ENCODE data around the gene TBC1D22A.
"Not testable (repeated sequence)": the region's sequence is repeated elsewhere in the genome, so short reads cannot be mapped to it uniquely, and the experiment has no call there.

Gene TBC1D22A

DNA sequence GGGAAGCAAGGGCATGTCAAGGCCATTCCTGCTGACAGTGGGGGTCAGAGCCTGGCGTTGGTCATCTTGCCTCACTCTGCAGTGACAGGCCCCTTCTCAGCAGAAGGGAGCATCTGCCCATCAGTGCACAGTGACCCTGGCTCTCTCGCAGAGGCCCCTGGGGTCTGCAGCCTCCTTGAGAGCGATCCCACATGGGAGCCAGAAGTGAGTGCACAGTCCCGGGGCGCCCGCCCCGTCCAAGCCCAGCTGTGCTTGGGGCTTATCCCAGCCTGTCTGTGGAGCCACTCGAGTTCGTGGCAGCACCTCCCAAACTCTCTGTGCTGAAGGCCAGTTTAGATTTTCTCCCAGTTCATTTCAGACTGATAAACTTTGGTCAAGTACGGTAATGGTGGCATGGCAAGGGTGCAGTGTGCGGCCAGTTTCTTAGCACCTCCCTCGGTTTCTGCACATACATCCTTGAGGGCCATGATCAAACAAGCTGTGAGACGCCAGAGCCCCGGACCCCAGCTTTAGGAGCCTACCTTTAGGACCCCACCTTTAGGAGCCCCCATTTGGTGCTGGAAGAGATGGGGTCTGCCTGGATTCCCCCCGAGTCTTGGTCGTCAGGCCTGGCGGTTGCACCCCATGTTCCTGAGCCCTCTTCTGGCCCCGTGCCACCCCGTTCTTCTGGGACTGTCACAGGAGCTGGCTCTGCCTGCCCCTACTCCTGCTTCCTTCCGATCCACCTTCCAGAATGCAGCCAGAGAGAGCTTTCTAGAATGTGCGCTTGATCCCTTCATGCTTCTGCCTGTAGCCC is 369.4 kb downstream of the TBC1D22A start:
- DNase-seq, result no peak

- no peak for DNase-seq
Measured at GRCh38 chr22:47132428-47132825, 370.0 kb downstream of the TBC1D22A start.

GRCh38 chr22:47133061-47133969 is 370.9 kb downstream of the TBC1D22A start:
- no peak for DNase-seq

DNA sequence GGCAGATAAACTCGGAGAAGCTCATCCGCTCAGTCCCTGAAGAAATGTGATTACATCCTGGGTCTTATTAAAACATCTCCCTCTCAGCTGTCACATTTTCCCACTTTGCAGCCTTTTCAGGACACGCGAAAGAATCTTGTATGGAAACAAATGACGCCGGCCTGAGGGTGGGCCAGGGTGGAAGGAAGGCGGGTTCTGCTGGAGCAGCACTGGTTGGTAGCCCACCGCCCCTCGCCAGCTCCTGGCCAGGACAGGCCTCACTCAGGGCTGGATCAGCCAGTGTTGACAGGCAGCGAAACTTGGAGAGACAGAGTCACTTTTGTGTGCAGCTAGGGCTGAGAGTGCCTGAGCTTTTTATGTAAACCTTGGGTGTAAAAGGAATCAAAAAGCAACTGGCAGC is 371.8 kb downstream of the TBC1D22A start:
- DNase-seq, result no peak

GRCh38 chr22:47135338-47135737 is 372.9 kb downstream of the TBC1D22A start:
- DNase-seq, result no peak

DNA sequence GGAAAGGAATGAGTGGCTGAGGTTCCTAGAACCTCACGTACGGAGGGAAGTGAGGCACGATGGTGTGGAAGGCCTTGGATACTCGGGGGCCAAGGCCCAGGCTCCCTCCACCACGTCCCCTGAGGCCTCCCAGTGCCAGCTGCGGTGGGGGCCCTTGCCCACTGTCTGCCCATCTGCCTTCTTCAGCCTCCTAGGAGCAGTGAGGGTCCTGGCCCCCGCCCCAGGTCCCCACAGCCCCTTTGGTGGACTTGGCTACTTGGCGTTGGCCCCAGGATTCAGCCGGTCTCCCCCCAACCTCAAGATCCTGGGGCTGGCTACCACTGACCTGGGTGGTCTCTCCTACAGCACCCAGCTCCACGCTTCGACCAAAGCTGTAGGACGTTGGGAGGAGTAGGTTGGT is 373.6 kb downstream of the TBC1D22A start:
- no peak for DNase-seq

DNA sequence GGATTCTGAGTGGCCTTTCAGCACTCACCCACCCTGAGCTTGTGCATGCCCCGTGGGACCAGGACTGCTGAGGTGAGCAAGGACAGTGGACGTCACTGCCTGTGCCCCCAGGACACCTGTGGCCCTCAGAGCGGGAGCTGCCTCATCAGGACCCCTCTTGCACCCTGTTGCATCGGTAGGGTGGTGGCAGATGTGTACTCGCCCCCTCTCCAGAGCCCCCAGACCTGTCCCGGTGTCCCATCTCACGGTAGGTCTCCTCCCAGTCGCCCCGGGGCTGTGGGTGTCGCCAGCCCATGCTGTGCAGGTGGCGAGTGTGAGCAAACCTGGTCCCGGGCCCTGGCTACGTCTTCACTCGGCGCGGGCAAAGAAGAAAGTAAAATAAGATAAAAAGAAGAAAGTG is 374.2 kb downstream of the TBC1D22A start:
- no peak for DNase-seq

GRCh38 chr22:47139013-47139789 is 376.8 kb downstream of the TBC1D22A start:
- DNase-seq, result no peak

DNA sequence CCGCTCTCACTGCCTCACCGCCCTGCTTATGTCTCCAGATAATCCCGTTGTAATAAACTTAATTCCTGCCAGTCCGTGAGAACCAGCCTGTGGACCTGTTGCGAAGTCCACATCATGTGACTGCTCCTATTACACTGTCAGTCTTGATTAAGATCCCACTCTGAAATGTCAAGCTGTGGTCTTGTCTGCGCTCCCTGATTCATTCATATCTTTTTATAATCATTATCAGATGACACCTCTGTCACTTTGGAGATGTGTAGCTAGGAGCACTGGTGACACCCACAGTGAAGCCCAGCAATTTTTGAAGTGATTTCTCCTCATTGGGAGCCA is 377.3 kb downstream of the TBC1D22A start:
- DNase-seq, result no peak

DNA sequence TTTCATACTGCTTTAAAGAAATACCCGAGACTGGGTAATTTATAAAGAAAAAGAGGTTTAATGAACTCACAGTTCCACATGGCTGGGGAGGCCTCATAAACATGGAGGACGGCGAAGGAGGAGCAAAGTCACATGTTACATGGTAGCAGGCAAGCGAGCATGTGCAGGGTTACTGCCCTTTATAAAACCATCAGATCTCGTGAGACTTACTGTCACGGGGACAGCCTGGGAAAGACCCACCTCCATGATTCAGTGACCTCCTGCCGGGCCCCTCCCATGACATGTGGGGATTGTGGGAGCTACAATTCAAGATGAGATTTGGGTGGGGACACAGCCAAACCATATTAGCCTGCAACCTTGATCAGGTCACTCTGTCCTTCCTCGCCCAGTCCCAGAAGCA is 378.5 kb downstream of the TBC1D22A start:
- not testable (repeated sequence) for DNase-seq

DNA sequence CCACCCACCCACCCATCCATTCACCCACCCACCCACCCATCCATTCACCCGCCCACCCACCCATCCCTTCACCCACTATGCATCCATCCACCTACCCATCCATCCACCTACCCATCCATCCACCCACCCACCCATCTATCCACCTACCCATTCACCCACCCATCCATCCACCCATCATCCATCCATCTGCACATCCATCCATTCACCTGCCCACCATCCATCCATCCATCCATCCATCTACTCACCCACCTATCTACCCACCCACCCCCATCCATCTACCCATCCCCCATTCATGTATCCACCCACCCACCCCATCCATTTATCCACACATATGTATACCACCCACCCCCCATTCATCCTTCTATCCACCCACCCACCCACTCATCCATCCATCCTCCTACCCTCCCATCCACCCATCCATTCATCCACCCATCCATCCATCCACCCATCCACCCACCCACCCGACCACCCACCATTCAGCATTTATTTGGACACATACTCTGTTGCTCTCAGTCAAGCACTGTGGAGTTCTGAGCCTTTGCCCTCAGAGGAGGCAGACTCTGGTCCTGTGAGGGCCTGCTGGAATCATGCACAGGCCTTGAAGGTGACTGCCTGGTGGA is 380.1 kb downstream of the TBC1D22A start:
- DNase-seq, result no peak

- no peak for DNase-seq
Measured at GRCh38 chr22:47143249-47143938, 380.9 kb downstream of the TBC1D22A start.

GRCh38 chr22:47144076-47144765 is 381.8 kb downstream of the TBC1D22A start:
- DNase-seq, result no peak

DNA sequence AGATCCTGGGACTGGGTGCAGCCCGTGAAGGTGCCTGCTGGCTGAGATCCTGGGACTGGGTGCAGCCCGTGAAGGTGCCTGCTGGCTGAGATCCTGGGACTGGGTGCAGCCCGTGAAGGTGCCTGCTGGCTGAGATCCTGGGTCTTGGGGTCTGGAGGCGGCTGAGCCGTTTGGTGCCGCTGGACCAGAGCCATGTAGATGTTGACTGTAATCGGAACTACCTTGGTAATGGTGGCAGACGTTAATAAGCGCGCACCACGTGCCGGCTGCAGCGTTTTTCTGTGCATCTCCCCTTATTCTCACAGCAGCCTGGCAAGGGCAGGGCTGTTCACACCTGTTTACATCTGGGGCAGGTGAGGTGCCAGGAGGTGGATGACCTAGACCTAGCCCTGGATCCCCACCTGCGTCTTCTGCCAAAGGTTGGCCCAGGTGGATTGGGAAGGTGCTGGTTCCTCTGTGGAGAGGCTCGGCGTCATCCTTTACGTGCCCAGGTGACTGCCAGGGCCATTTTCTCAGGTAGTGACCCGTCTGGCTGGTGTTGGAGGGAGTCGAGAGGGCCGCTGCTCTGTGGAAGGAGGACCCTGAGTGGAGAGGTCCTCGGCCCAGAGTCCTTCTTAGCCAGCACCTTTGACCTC is 382.5 kb downstream of the TBC1D22A start:
- DNase-seq, result no peak

- no peak for DNase-seq
Measured at GRCh38 chr22:47145883-47146282, 383.4 kb downstream of the TBC1D22A start.

GRCh38 chr22:47146391-47146790 is 383.9 kb downstream of the TBC1D22A start:
- no peak for DNase-seq

DNA sequence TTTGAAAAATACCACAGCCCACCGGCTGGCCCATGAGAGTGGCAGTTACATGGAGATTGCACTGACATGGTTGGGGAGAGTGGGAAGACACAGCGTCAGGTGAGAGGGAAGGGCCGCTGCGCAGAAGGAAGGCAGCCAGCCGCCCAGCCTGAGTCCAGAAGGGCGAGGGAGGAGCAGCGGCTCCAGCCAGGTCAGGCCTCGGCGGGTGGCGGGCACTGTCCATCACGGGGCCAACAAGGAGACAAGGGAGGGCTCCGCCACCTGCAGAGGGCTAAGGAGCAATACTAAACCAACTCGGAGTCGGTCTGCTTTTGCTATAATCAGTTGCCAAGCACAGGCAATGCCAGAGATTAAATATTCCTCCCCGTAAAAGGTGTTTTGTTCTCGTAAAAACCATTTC is 384.5 kb downstream of the TBC1D22A start:
- DNase-seq, result no peak

GRCh38 chr22:47147572-47147971 is 385.1 kb downstream of the TBC1D22A start:
- DNase-seq, result no peak

DNA sequence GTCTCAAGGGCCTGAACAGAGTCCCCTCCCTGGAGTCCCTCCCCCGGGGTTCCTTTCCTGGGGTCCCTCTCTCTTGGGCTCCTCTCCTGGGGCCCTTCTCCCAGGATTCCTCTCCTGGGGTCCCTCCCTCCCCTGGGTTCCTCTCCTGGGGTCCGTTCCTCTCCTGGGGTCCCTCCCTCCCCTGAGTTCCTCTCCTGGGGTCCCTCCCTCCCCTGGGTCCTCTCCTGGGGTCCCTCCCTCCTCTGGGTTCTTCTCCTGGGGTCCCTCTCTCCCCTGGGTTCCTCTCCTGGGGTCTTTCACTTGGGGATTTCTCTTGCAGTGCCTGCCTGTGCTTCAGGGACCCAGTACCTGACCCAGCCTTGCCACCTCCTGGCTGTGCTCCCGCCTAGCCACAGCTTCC is 386.1 kb downstream of the TBC1D22A start:
- no peak for DNase-seq

GRCh38 chr22:47148956-47149728 is 386.7 kb downstream of the TBC1D22A start:
- no peak for DNase-seq
